PC-9 (cell line): Measurements from ENCODE around the gene PABPC1L. TPM values are rescaled to one million over a fixed set of nuclear protein-coding genes. Genes with fewer than 3 reads are reported as not detected.

Experiments
- BruUV-seq: library from RNA; stranded (reverse); fragments of 400-500 nt; replicated peaks from 2 replicates; lab custom pipeline; 2021; lab: Mats Ljungman, UMichigan
- CTCF ChIA-PET: fragments of 300-600 bp; sonication (Branson Sonifier 250); formaldehyde crosslinking; loops from one replicate; lab custom pipeline; 2022; ENCODE audit warnings: antibody characterized with exemption; lab: Charles Lee
- POLR2A ChIA-PET: fragments of 300-600 bp; sonication (Branson Sonifier 250); formaldehyde crosslinking; loops from one replicate; lab custom pipeline; 2022; ENCODE audit warnings: antibody characterized with exemption; ENCODE audit not compliant: unreplicated experiment; lab: Charles Lee
- DNase-seq, 2 experiments: peaks; one replicate each; pipeline versions ENCODE4 v3.0.0 to v3.0.0-alpha.2; 2015 to 2022; ENCODE audit warnings: mixed read lengths in 1 of 2
- H2AFZ ChIP-seq: fragments of 200-600 bp; sonication (generic); 2 replicates; pipeline ENCODE4 v1.8.1; 2017; ENCODE audit warnings: antibody characterized with exemption
- H3F3A ChIP-seq: fragments of 200-600 bp; sonication (generic); 2 replicates; pipeline ENCODE4 v1.8.1; 2017; ENCODE audit warnings: antibody characterized with exemption, mild to moderate bottlenecking, low read depth; ENCODE audit not compliant: insufficient read depth
- H3K27ac ChIP-seq: fragments of 200-600 bp; sonication (generic); 2 replicates; pipeline ENCODE4 v1.6.1; 2016; ENCODE audit warnings: mixed run types
- H3K27me3 ChIP-seq: fragments of 200-600 bp; sonication (generic); 2 replicates; pipeline ENCODE4 v1.6.1; 2016; ENCODE audit warnings: low read depth, mixed run types; ENCODE audit not compliant: insufficient read depth
- H3K36me3 ChIP-seq: fragments of 200-600 bp; sonication (generic); 2 replicates; pipeline ENCODE4 v1.6.1; 2016; ENCODE audit warnings: low read depth, mixed run types
- H3K4me1 ChIP-seq: fragments of 200-600 bp; sonication (generic); replicated peaks from 2 replicates; pipeline ENCODE4 v1.6.1; 2016; ENCODE audit warnings: mixed run types; ENCODE audit not compliant: insufficient read depth
- H3K4me2 ChIP-seq: fragments of 200-600 bp; sonication (generic); 2 replicates; pipeline ENCODE4 v1.6.1; 2017; ENCODE audit warnings: mixed run types
- H3K4me3 ChIP-seq: fragments of 200-600 bp; sonication (generic); 2 replicates; pipeline ENCODE4 v1.6.1; 2016; ENCODE audit warnings: mixed run types
- H3K79me2 ChIP-seq: fragments of 200-600 bp; sonication (generic); 2 replicates; pipeline ENCODE4 v1.6.1; 2017; ENCODE audit warnings: low read depth, mixed run types
- H3K9me2 ChIP-seq: fragments of 200-600 bp; sonication (generic); 2 replicates; pipeline ENCODE4 v1.8.1; 2017; ENCODE audit warnings: mild to moderate bottlenecking; ENCODE audit not compliant: insufficient read depth
- H3K9me3 ChIP-seq: fragments of 200-600 bp; sonication (generic); 2 replicates; pipeline ENCODE4 v1.8.1; 2016; ENCODE audit warnings: low read depth; ENCODE audit not compliant: insufficient read depth
- H4K20me1 ChIP-seq: fragments of 200-600 bp; sonication (generic); 2 replicates; pipeline ENCODE4 v1.8.1; 2017; ENCODE audit not compliant: insufficient read depth
- CTCF ChIP-seq: fragments of 200-600 bp; sonication (generic); conservative IDR thresholded peaks from 2 replicates; pipeline ENCODE4 v1.6.1; 2017; ENCODE audit warnings: mixed run types, antibody characterized with exemption, mild to moderate bottlenecking, moderate library complexity
- EZH2 ChIP-seq: fragments of 200-600 bp; sonication (generic); IDR thresholded peaks from 2 replicates; pipeline ENCODE4 v1.8.0; 2017; ENCODE audit warnings: antibody characterized with exemption, low read depth
- intact Hi-C: fragments of 100-400 bp; cut with micrococcal nuclease; formaldehyde crosslinking; loops from one replicate; pipeline ENCODE4 v1.10.0; 2022; ENCODE audit not compliant: unreplicated experiment
- total RNA-seq: library from RNA; stranded (reverse); gene quantifications from 2 replicates; pipeline ENCODE4 v1.2.3, GENCODE V29; 2021

Gene PABPC1L
- total RNA-seq, 1 experiment from 2014 or later: 132 TPM

GRCh38 chr20:44938637-44939036 lies 28.8 kb downstream of the PABPC1L start:
- no peaks in the 10 kb centered on the region for H3K4me1 ChIP-seq
- no peaks in the 10 kb centered on the region for H3K79me2 ChIP-seq
- no peak overlapping the region for H3K4me2 ChIP-seq
- no peak overlapping the region for H2AFZ ChIP-seq
- H3K36me3 ChIP-seq: peaks cover 33% of the 10 kb centered on the region; the same call in 1 of the 2 replicates
- no peaks in the 10 kb centered on the region for H3K9me2 ChIP-seq
- H3K9me3 ChIP-seq: no peaks in the 10 kb centered on the region
- DNase-seq: no peak
- CTCF ChIA-PET: no interaction called here
- TF ChIP-seq EZH2 (no peak), CTCF (no peak)
- no peaks in the 10 kb centered on the region for H3K27me3 ChIP-seq
- H3K4me3 ChIP-seq: no peak overlapping the region
- H4K20me1 ChIP-seq: no peaks in the 10 kb centered on the region
- no peak overlapping the region; the same call in 1 of the 2 replicates for H3K27ac ChIP-seq
- POLR2A ChIA-PET: no interaction called here
- H3F3A ChIP-seq: peaks cover 16% of the 10 kb centered on the region
- BruUV-seq: no TSS peak
- intact Hi-C loops: no loop called here

- Histone ChIP-seq H4K20me1 (0 out of 2 replicates have a peak, but pooled peaks cover 3% of the 10 kb centered on the region), H2AFZ (no peak overlapping the region), H3K4me1 (no peaks in the 10 kb centered on the region), H3K4me3 (no peak overlapping the region), H3F3A (peaks cover 16% of the 10 kb centered on the region; the same call in 1 of the 2 replicates), H3K9me2 (no peaks in the 10 kb centered on the region), H3K27me3 (no peaks in the 10 kb centered on the region), H3K27ac (no peak overlapping the region), H3K9me3 (no peaks in the 10 kb centered on the region), H3K36me3 (peaks cover 40% of the 10 kb centered on the region), H3K79me2 (no peaks in the 10 kb centered on the region), H3K4me2 (no peak overlapping the region)
- ChIA-PET CTCF (no interaction called here), POLR2A (interaction anchor here (0.6 kb wide), 1 partner anchor 400 kb away, joined by 3 read pairs; no protein-coding TSS in a partner anchor)
- BruUV-seq: no TSS peak
- intact Hi-C loops: no loop called here
- TF ChIP-seq CTCF (no peak), EZH2 (no peak)
- DNase-seq: no peak
These were observed 31.3 kb downstream of the PABPC1L start for GRCh38 chr20:44941120-44941691.

- ChIA-PET POLR2A (no interaction called here), CTCF (no interaction called here)
- H3K27ac ChIP-seq: no peak overlapping the region
These were observed 32.6 kb downstream of the PABPC1L start for GRCh38 chr20:44942264-44942973.

More at GRCh38 chr20:44942264-44942973, 32.6 kb downstream of the PABPC1L start:
- Histone ChIP-seq H3K9me3 (no peaks in the 10 kb centered on the region), H3F3A (peaks cover 16% of the 10 kb centered on the region; the same call in 1 of the 2 replicates), H3K4me2 (no peak overlapping the region), H3K4me3 (no peak overlapping the region), H3K36me3 (peaks cover 33% of the 10 kb centered on the region), H2AFZ (no peak overlapping the region), H4K20me1 (0 out of 2 replicates have a peak, but pooled peaks cover 3% of the 10 kb centered on the region), H3K79me2 (no peaks in the 10 kb centered on the region), H3K9me2 (no peaks in the 10 kb centered on the region), H3K4me1 (no peaks in the 10 kb centered on the region), H3K27me3 (no peaks in the 10 kb centered on the region)
- intact Hi-C loops: no loop called here
- BruUV-seq: TSS peak; percentile 38
- DNase-seq: no peak
- no peak for TF ChIP-seq CTCF
